CD4-positive, alpha-beta T cell treated with Interleukin-17A for 4 hours (primary cell): Measurements from ENCODE around the gene HNRNPDL.
"Not testable (repeated sequence)": the region's sequence is repeated elsewhere in the genome, so short reads cannot be mapped to it uniquely, and the experiment has no call there.

Source experiments
- DNase-seq: peaks from one replicate; pipeline ENCODE4 v3.0.0-alpha.2; 2020; ENCODE audit warnings: mixed read lengths

The HNRNPDL gene

DNA sequence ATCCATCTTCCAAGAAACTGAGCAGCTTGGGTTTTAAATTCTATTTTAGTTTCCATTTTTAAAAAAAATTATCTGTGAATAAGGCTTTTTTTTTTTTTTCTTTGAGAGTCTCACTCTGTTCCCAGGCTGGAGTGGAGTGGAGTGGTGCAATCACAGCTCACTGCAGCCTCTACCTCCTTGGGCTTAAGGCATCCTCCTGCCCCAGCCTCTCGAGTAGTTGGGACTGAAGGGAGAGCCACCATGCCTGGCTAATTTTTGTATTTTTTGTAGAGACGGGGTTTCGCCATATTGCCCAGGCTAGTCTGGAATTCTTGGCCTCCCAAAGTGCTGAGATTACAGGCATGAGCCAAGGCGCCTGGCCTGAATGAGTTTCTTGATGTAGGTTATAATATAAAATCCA lies 1.6 kb upstream of the HNRNPDL start:
- no peak for DNase-seq

DNA sequence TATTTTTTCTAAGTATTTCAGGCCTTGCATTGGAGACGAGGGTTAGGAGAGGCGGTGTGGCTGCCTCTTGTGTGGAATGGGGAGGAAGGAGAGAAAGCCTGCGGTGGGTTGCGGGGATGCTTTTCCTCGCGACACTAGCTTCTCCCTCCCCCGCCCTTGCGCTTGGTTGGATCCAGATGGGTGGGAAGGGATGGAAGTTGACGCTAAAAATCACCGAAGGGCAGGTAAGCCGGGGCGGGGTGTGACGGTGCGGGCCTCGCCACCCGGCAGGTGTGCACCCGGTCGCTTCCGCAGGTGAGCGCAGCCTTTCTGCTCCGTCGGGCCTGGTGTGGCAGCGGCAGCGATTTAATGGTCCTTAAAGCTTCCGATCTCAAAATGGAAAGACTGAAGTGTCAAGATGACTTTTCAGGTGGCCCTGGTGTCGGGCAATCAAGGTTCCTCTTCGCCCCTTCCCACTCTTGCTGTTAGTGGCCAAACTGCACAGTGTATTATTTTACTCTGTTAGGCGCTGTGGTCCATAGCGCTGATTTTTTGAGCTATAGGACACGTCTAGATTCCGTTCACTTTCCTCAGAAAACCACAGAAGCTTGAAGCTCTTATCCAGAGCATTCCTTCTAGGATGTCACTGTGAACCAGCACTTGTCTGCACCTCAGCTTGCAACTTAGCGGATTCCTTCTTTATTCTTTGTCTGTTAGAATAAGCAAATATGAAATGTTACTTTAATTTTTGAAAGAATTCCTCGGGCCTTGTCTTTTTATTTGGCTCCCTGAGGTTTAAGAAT lies 893 bp upstream of the HNRNPDL start:
- peak; percentile 61 for DNase-seq

DNA sequence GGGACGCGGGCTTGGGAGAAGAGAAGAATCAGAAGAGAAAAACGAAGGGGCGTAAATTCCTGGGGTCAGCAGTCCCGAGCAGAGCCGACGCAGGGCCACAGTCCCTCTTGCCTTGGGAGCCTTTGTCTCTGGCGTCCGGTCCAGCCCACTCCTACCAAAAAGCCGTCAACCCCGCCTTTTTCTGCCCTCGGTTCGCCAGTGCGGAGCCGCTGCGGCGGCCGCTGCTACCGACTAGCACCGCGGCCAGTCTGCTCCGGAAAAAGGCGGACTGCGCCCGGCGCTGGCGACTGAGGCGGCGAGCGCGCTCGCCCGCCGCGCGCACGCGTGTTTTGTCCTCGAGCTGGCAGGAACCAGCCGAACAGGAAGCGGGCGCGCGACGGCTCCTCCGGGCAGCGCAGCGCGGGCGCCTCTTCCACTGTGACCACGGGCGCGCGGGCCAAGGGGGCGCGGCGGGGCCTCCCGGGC lies 502 bp downstream of the HNRNPDL start:
- peak; percentile 84 for DNase-seq

DNA sequence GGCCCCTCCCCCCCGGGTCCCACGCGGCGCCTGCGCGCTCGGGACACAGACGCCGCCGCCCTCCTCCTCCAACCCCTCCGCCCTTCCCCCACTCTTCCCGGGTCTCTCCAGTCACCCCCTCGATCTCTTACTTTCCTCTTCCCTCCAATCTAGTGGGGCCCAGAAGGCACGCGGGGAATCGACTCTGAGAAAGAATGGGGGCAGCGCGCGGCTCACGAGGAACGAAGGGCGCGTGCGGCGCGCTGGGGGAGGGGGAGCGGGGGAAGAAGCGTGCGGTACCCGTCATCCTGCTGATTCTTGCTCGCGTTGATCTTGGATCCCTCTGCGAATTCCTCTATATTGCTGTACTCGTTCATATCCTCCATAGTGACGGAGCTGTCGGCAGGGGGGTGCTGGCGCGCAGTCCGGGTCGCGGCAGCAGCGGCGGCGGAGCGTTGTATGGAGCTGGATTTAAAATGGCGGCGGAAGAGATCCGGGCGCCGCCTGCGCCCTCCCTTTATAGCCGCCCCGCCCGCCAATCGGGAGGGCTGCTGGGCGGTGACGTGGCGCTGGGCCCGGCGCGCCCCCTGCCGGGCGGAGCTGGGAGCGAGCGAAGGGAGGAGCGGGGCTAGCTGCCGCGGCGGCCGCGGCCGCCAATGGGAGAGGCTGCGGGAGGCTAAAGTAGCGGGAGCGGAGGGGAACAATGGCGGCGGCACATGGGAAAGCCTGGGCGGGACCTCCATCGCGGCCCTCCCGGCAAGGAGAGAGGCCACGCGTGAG lies 1.1 kb downstream of the HNRNPDL start:
- peak; percentile 93 for DNase-seq

DNA sequence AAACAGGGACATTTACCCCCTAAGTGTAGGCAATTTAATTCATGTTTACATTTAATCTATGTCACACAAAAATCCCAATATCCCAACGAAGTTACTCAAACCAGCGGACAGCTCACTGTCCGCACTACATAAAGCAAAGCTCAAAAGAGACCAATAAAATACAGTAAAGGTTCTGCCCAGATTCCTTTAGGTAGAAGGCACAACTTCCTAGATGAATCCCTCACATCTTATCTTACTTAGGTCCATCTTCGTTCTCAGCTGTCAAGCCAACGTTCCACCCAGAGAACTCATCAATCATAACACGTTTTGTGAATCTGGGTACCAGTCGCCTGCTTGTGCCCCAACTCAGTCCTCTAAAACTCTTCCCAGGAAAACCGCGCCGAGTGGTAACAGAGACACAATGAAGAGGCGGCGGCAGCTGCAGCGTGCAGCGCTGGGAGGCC lies 1.7 kb downstream of the HNRNPDL start:
- DNase-seq: no peak

DNA sequence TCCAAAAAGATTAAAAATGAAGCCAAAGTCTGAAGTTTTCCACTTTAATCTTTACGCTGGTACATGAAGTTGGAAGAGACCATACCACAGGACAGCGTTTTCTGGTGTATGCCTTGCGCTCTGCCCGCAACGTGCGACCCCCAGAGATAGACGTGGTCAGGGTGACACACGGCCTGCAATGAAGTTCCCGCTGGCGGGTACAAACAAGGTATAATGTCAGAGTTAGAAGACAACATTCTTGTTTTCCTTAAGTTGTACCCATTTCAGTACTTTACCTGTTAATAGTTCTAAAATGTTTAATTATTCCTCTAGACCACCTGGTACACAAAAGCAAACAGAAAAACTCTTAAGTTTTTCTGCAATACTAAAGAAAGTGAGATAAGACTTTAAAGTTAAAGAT lies 4.8 kb downstream of the HNRNPDL start:
- no peak for DNase-seq

DNA sequence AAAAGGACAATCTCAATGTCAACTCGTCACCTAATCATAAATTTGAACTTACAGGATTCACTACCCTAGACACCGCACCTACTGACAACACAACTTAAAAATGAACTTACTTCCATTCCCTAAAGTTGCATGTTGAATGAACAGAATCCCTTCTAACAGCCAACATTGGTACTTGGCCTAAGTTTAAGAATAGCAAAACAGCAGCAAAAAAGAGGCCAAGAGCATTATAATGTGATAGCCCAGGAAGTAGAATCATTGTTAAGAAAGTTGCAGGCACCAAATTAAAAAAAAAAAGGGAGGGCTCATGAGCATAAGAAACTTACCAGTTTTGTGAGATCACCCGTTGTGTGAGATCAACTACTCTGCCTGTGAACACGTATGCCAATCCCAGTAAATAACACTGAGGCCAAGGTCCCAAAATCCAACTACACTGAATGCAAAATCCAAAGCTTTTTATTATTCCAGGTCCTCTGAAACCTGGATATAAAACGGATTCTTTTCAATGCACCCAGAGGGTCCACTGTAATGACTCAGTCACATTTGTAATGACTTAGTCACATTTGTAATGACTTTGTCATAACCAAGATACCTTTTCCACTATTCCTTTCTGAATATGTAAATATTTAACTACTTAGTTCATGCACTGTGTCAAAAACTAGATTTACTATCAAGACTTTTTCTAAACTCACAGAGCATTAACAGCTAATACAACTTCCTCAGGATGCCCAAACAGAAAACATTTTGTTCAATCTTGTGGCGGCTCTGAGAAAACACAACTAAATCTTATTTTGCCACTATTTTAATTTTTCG lies 6.8 kb downstream of the HNRNPDL start:
- DNase-seq: no peak

DNA sequence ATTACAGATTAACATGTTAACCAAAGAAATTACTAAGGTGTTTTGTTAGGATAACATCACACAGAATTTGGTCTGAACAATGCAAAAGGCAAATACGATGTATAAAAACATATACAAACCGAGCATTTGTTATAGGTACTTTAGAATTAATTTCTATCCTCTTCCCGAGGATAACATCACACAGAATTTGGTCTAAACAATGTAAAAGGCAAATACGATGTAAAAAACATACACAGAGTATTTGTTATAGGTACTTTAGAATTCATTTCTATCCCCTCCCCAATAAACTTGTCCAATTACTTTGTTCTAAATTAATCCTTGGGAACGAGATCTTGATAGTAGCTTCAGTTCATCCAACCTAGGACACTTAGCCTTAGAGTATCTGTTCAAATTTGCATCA lies 7.6 kb downstream of the HNRNPDL start:
- DNase-seq: no peak

DNA sequence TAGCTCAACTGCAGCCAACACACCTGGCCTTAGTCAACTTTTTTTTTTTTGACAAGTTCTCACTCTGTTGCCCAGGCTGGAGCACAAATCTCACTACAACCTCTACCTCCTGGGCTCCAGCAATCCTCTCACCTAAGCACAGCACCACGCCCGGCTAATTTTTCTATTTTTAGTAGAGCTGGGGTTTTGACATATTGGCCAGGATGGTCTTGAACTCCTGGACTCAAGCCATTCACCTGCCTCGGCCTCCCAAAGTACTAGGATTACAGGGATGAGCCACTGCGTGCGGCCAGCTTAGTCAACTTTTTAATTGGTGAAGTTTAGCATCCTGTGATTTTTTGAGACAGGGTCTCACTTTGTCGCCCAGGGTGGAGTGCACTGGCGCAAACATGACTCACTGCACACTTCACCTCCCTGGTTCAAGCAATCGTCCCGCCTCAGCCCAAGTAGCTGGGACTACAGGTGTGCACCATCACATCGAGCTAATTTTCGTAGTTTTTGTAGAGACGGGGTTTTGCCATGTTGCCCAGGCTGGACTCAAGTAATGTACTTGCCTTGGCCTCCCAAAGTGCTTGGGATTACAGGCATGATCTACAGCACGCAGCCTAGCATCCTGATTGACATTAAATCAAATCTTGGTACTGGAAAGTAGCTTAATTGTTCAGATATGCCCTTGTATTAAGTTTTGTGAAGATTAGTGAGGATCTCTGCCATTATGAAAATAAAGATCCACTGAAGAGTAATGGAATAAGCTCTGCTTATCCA lies 8.3 kb downstream of the HNRNPDL start:
- no peak for DNase-seq

DNA sequence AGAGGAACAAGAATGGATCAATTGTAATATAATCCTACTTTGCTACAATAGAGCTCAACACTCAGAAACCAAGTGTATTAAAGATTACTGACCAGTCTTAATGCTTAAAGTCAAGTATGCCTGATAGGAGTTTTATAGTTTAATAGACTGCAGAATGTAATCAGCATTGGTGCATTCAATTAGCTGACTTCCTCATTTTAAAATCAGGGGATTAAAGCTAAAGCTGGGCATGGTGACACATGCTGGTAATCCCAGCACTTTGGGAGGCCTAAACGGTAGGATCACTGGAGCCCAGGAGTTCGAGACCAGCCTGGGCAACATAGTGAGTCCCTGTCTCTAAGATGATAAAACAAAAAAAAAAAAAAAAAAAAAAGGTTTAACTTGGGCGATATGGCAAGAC lies 10.8 kb downstream of the HNRNPDL start:
- no peak for DNase-seq

DNA sequence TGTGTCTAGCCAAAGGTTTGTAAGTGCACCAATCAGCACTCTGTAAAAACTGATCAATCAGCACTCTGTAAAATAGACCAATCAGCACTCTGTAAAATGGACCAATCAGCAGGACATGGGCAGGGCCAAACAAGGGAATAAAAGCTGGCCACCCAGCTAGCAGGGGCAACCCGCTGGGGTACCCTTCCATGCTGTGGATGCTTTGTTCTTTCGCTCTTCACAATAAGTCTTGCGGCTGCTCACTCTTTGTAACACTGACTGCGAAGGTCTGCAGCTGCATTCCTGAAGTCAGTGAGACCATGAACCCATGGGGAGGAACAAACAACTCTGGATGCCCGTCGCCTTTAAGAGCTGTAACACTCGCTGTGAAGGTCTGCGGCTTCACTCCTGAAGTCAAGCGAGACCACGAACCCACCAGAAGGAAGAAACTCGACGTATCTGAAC lies 14.3 kb downstream of the HNRNPDL start:
- no peak for DNase-seq

DNA sequence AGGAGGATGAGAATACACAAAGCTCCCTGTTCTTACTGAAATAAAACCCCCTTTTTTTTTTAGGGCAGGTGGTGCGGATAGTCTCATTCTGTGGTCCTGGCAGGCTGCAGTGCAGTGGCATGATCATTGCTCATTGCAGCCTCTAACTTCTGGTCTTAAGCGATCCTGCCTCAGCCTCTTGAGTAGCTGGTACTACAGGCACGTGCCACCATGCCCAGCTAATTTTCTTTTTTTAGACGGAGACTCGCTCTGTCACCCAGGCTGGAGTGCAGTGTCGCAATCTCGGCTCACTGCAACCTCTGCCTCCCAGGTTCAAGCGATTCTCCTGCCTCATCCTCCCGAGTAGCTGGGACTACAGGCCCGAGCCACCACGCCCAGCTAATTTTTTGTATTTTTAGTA lies 15.2 kb downstream of the HNRNPDL start:
- not testable (repeated sequence) for DNase-seq

DNA sequence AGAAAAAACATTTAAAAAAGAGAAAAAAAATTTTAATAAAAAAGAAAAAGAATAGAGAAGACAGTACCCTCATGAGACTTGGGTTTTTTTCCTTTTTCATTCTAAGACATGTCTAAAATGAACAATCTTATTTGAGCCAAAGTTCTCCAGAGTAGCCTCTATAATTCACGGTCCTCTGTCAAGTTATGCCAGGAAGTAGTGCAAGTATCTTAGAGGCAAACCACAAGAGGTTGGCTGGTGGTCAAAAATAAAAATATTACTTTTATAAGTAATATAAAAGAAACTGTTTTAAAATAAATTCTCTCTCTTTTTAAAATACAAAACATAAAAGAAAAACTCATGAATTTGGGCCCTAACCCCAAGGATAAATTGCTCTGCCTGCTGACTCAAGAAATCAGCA lies 26.5 kb downstream of the HNRNPDL start:
- no peak for DNase-seq

DNA sequence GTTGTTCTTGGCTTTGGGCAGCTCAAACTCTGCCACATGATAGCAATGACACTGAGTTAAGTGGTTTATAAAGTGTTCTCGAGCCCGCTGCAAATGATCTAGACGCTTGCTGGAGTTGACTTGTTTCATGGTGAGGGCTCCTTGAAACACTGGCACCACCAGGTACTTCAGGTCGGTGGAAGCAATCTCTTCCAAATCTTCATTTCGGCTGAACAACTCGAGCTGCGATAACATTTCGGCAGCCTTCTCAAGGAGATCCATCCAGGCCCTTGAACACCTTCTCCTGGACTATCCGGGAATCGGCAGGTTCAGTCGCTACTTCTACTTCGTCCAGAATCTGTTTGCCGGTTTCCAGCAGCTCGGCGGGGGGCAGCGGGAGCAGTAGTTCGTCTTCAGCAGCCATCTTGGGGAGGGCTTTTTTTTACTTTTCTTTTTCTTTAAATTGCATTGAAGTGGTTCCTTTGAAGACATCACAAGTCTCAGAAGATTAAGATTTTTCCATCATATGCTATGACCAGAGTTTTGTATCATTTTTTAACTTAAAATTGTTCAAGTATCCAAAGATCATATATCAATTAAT lies 28.0 kb downstream of the HNRNPDL start:
- no peak for DNase-seq

DNA sequence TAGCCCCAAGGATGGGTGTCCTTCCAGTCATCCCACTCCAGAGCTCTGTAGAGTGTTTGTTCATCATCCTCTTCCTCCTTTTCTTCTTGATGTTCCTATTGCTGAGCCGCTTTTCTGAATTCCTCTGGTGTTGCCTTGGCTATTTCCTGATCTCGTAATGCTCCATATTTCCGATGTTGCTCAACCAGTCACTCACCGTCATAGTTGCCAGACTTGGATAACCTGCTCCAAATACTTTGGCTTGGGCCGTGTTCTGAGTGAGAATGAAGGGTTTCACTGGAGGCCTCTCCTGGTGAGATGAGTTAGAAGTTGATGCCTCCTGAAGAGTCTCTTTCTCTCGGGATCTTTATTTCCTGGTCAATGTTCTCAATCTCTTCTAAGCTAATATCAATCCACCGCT lies 28.7 kb downstream of the HNRNPDL start:
- DNase-seq: no peak

DNA sequence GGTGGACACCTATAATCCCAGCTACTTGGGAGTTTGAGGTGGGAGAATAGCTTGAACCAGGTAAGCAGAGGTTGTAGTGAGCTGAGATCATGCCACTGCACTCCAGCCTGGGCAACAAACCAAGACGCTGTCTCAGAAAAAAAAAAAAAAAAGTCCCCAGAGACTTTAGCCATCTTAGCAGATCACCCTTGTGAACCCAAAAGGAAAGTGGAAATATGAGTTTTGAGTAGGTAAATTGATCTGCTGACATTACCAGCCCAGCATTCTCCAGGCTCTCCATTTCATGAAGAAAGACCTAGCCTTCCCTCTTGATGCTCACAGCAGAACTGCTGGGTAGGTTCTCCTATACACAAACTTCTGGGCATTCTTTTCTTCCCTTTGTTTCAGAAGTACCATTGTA lies 32.0 kb downstream of the HNRNPDL start:
- no peak for DNase-seq

DNA sequence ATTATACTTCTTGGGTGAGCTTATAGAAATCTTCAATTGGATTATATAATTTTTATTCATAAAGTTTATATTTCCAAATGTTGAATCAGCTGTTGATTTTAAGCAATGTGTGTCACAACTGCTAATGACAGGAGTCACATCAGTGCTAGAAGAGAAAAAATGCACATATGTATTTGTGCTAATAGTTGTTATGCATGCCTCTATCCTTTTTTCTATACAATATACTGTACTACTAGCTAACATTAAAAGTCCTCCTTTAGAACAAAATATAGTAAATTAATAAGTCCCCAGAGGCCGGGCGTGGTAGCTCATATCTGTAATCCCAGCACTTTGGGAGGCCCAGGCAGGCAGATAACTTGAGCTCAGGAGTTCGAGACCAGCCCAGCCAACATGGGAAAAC lies 32.7 kb downstream of the HNRNPDL start:
- no peak for DNase-seq

DNA sequence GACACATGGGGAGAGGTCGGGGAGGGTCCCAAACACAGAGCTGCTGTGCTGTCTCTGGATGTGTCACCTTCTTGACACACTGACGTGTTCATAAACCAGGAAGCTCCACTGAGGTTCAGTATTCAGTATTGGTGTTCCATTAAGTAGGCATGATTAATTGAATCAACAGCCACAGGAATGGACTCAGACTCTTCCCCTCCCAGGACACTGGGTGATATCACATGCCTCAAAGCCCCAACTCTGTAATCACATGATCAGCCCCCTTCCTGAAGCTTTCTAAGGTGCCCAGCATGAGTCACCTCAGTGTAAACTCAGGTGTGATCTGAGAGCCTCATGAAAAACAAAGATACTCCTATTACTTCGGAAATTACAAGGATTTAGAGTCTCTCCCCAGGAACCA lies 35.4 kb downstream of the HNRNPDL start:
- no peak for DNase-seq

DNA sequence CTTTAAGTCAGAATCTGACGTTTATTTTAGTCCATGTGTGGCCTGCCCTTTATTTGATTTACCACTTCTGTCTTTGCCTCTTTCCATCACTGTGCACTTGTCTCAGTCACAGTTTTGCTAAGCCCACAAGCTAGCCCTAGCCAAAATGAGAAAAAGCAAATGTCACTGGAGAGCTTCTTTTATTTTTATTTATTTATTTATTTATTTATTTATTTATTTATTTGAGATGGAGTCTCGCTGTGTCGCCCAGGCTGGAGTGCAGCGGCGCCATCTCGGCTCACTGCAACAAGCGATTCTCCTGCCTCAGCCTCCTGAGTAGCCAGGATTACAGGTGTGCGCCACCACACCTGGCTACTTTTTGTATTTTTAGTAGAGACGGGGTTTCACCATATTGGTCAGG lies 40.2 kb downstream of the HNRNPDL start:
- DNase-seq: not testable (repeated sequence)

DNA sequence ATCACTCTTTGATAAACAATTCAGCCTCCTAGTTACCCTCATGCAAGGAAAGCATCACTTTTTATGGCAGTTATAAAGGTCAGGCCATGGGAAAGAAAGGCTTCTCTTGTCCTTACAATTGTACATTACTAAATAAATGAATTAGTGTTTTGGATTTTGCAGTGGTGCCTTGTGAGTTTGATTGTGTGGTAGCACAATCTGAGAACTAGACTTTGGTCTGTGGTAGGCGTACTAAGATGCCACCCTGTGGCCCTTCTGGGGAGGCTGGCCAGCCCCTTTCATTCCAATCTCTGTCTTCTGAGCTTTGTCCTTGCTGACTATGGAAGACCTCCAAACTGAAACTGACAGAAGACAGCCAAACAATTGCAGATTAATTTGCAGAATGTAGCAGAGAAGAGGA lies 41.9 kb downstream of the HNRNPDL start:
- DNase-seq: no peak

DNA sequence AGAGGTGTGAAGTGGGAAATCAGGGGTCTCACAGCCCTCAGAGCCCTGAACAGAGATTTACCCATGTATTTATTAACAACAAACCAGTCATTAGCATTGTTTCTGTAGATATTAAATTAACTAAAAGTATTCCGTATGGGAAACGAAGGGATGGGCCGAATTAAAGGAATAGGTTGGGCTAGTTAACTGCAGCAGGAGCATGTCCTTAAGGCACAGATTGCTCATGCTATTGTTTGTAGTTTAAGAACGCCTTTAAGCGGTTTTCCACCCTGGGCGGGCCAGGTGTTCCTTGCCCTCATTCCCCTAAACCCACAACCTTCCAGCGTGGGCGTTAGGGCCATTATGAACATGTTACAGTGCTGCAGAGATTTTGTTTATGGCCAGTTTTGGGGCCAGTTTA lies 44.0 kb downstream of the HNRNPDL start:
- not testable (repeated sequence) for DNase-seq

DNA sequence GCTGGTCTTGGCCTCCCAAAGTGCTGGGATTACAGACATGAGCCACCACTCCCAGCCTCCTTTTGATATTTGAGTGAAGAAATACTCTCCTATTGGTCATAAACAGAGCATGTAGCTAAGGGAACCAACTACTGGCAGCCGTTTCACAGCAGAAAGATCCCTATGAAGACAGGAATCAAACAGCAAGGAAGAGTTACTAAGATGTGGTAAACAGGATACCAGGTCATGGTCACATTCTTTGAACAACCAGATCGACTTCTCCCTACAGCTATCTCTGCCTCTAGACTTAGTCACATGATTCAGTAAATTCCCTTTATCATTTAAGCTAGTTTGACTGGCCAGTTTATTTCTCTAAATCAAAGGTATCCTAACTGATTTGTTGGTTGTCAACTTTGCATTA lies 47.5 kb downstream of the HNRNPDL start:
- DNase-seq: no peak
